ENCODE measurements around the gene LMOD2. TPM values are rescaled to one million over a fixed set of nuclear protein-coding genes. Genes with fewer than 3 reads are reported as not detected.

Gene LMOD2
- total RNA-seq, 1 donor from 2014 or later, result not detected

GRCh38 chr7:123639631-123640030 is 16.0 kb upstream of the LMOD2 start:
- no peaks in the 10 kb centered on the region for H3K27me3 Mint-ChIP-seq (ENCODE audit: low read depth, unreplicated experiment)

GRCh38 chr7:123640583-123640982 is 15.1 kb upstream of the LMOD2 start:
- DNase-seq (ENCODE audit: low read depth), result no peak
- TF ChIP-seq CTCF (IDR thresholded peaks at IDR 0.05; ENCODE audit: insufficient read depth, low read depth, low read length), result no peak
- TF ChIP-seq EZH2 (IDR thresholded peaks at IDR 0.05; ENCODE audit: insufficient read depth, low read length), result no peak
- Histone ChIP-seq H3K27me3 (ENCODE audit: insufficient read depth, low read length) (no peaks in the 10 kb centered on the region), H3K4me3 (ENCODE audit: insufficient read depth, low read depth, low read length) (no peak overlapping the region), H2AFZ (ENCODE audit: low read depth, low read length) (no peak overlapping the region), H3K79me2 (ENCODE audit: insufficient read depth, low read length) (no peaks in the 10 kb centered on the region), H3K36me3 (ENCODE audit: insufficient read depth, low read length) (no peaks in the 10 kb centered on the region), H3K9me3 (ENCODE audit: insufficient read depth, low read depth, low read length) (no peaks in the 10 kb centered on the region), H3K4me1 (ENCODE audit: insufficient read depth, low read length) (peaks cover 11% of the 10 kb centered on the region), H4K20me1 (ENCODE audit: insufficient read depth, low read length) (no peaks in the 10 kb centered on the region), H3K27ac (ENCODE audit: low read depth, low read length) (no peak overlapping the region), H3K4me2 (ENCODE audit: low read length) (no peak overlapping the region), H3K9ac (ENCODE audit: low read length) (no peak overlapping the region)
- peaks cover 2% of the 10 kb centered on the region for H3K9me3 Mint-ChIP-seq (ENCODE audit: unreplicated experiment)
- H3K36me3 Mint-ChIP-seq (ENCODE audit: low read depth, unreplicated experiment), result peaks cover 2% of the 10 kb centered on the region
- H3K4me3 Mint-ChIP-seq (ENCODE audit: unreplicated experiment), result no peak overlapping the region
- no peak overlapping the region for H3K27ac Mint-ChIP-seq (ENCODE audit: unreplicated experiment)
- no peak for FAIRE-seq
- no peaks in the 10 kb centered on the region for H3K27me3 Mint-ChIP-seq (ENCODE audit: low read depth, unreplicated experiment)
- peaks cover 12% of the 10 kb centered on the region for H3K4me1 Mint-ChIP-seq (ENCODE audit: low read depth, unreplicated experiment)

More at GRCh38 chr7:123639631-123640030, 16.0 kb upstream of the LMOD2 start:
- FAIRE-seq (no peak), DNase-seq (ENCODE audit: low read depth) (no peak)
- no peak overlapping the region for H3K27ac ChIP-seq (ENCODE audit: low read depth, low read length)
- H3K36me3 Mint-ChIP-seq (ENCODE audit: low read depth, unreplicated experiment), result peaks cover 2% of the 10 kb centered on the region
- H3K36me3 ChIP-seq (ENCODE audit: insufficient read depth, low read length), result no peaks in the 10 kb centered on the region
- H3K9ac ChIP-seq (ENCODE audit: low read length), result no peak overlapping the region
- H3K4me2 ChIP-seq (ENCODE audit: low read length), result no peak overlapping the region
- no peak overlapping the region for H3K4me3 ChIP-seq (ENCODE audit: insufficient read depth, low read depth, low read length)
- H3K4me3 Mint-ChIP-seq (ENCODE audit: unreplicated experiment), result no peak overlapping the region
- H4K20me1 ChIP-seq (ENCODE audit: insufficient read depth, low read length), result no peaks in the 10 kb centered on the region
- H2AFZ ChIP-seq (ENCODE audit: low read depth, low read length), result no peak overlapping the region
- no peaks in the 10 kb centered on the region for H3K27me3 ChIP-seq (ENCODE audit: insufficient read depth, low read length)
- peaks cover 15% of the 10 kb centered on the region for H3K4me1 Mint-ChIP-seq (ENCODE audit: low read depth, unreplicated experiment)
- H3K27ac Mint-ChIP-seq (ENCODE audit: unreplicated experiment), result no peak overlapping the region
- H3K79me2 ChIP-seq (ENCODE audit: insufficient read depth, low read length), result no peaks in the 10 kb centered on the region
- no peaks in the 10 kb centered on the region for H3K9me3 ChIP-seq (ENCODE audit: insufficient read depth, low read depth, low read length)
- H3K9me3 Mint-ChIP-seq (ENCODE audit: unreplicated experiment), result peaks cover 2% of the 10 kb centered on the region
- peaks cover 11% of the 10 kb centered on the region for H3K4me1 ChIP-seq (ENCODE audit: insufficient read depth, low read length)
- TF ChIP-seq EZH2 (IDR thresholded peaks at IDR 0.05; ENCODE audit: insufficient read depth, low read length), result no peak
- TF ChIP-seq CTCF (IDR thresholded peaks at IDR 0.05; ENCODE audit: insufficient read depth, low read depth, low read length), result no peak

GRCh38 chr7:123641901-123642300 is 13.8 kb upstream of the LMOD2 start:
- Histone ChIP-seq H3K27ac (ENCODE audit: low read depth, low read length) (no peak overlapping the region), H2AFZ (ENCODE audit: low read depth, low read length) (no peak overlapping the region), H3K4me1 (ENCODE audit: insufficient read depth, low read length) (peaks cover 11% of the 10 kb centered on the region), H3K36me3 (ENCODE audit: insufficient read depth, low read length) (no peaks in the 10 kb centered on the region), H3K4me3 (ENCODE audit: insufficient read depth, low read depth, low read length) (no peak overlapping the region), H3K79me2 (ENCODE audit: insufficient read depth, low read length) (no peaks in the 10 kb centered on the region), H3K27me3 (ENCODE audit: insufficient read depth, low read length) (no peaks in the 10 kb centered on the region), H3K4me2 (ENCODE audit: low read length) (no peak overlapping the region), H4K20me1 (ENCODE audit: insufficient read depth, low read length) (no peaks in the 10 kb centered on the region), H3K9ac (ENCODE audit: low read length) (no peak overlapping the region), H3K9me3 (ENCODE audit: insufficient read depth, low read depth, low read length) (no peaks in the 10 kb centered on the region)
- FAIRE-seq, result no peak
- H3K9me3 Mint-ChIP-seq (ENCODE audit: unreplicated experiment), result peaks cover 2% of the 10 kb centered on the region
- no peak for DNase-seq (ENCODE audit: low read depth)
- H3K4me3 Mint-ChIP-seq (ENCODE audit: unreplicated experiment), result no peak overlapping the region
- TF ChIP-seq CTCF (IDR thresholded peaks at IDR 0.05; ENCODE audit: insufficient read depth, low read depth, low read length) (no peak), EZH2 (IDR thresholded peaks at IDR 0.05; ENCODE audit: insufficient read depth, low read length) (no peak)
- H3K4me1 Mint-ChIP-seq (ENCODE audit: low read depth, unreplicated experiment), result peaks cover 17% of the 10 kb centered on the region
- peaks cover 2% of the 10 kb centered on the region for H3K36me3 Mint-ChIP-seq (ENCODE audit: low read depth, unreplicated experiment)
- no peak overlapping the region for H3K27ac Mint-ChIP-seq (ENCODE audit: unreplicated experiment)
- no peaks in the 10 kb centered on the region for H3K27me3 Mint-ChIP-seq (ENCODE audit: low read depth, unreplicated experiment)
